IPS-18a (cell line): Measurements from ENCODE around the gene DMAC2.
"Not testable (repeated sequence)": the region's sequence is repeated elsewhere in the genome, so short reads cannot be mapped to it uniquely, and the experiment has no call there.

ENCODE experiments used
- H3K27ac ChIP-seq: one replicate; pipeline ENCODE4 v1.5.1; 2013; ENCODE audit warnings: low read length
- H3K27me3 ChIP-seq: one replicate; pipeline ENCODE4 v1.6.1; 2013; ENCODE audit warnings: mild to moderate bottlenecking, low read length; ENCODE audit not compliant: control insufficient read depth, insufficient read depth
- H3K36me3 ChIP-seq: one replicate; pipeline ENCODE4 v1.6.1; 2013; ENCODE audit warnings: low read depth, low read length; ENCODE audit not compliant: control insufficient read depth
- H3K4me1 ChIP-seq: one replicate; pipeline ENCODE4 v1.6.1; 2013; ENCODE audit warnings: low read depth, low read length; ENCODE audit not compliant: control insufficient read depth
- H3K4me3 ChIP-seq: one replicate; pipeline ENCODE4 v1.5.1; 2013; ENCODE audit warnings: low read length
- H3K9ac ChIP-seq: one replicate; pipeline ENCODE4 v1.6.1; 2013; ENCODE audit warnings: mild to moderate bottlenecking, low read length, moderate library complexity
- H3K9me3 ChIP-seq: one replicate; pipeline ENCODE4 v1.6.1; 2013; ENCODE audit warnings: low read depth, low read length; ENCODE audit not compliant: control insufficient read depth

The DMAC2 gene

GRCh38 chr19:41386442-41386841, 53.3 kb downstream of the DMAC2 start:
- no peak overlapping the region for H3K4me3 ChIP-seq
- no peak overlapping the region for H3K27ac ChIP-seq
- H3K36me3 ChIP-seq, result peaks cover 31% of the 10 kb centered on the region
- H3K9ac ChIP-seq, result no peak overlapping the region
- H3K27me3 ChIP-seq, result no peaks in the 10 kb centered on the region
- no peaks in the 10 kb centered on the region for H3K4me1 ChIP-seq
- no peaks in the 10 kb centered on the region for H3K9me3 ChIP-seq

GRCh38 chr19:41384351-41384750, 55.4 kb downstream of the DMAC2 start:
- H3K4me1 ChIP-seq, result no peaks in the 10 kb centered on the region
- peaks cover 14% of the 10 kb centered on the region for H3K36me3 ChIP-seq
- H3K27me3 ChIP-seq, result no peaks in the 10 kb centered on the region
- no peak overlapping the region for H3K9ac ChIP-seq
- no peaks in the 10 kb centered on the region for H3K9me3 ChIP-seq
- H3K27ac ChIP-seq, result no peak overlapping the region
- no peak overlapping the region for H3K4me3 ChIP-seq

- not testable (repeated sequence) for H3K9me3 ChIP-seq, H3K4me3 ChIP-seq, H3K9ac ChIP-seq, H3K27me3 ChIP-seq, H3K4me1 ChIP-seq, H3K36me3 ChIP-seq, H3K27ac ChIP-seq
Measured at GRCh38 chr19:41381536-41381935, 58.2 kb downstream of the DMAC2 start.
